GM19372 (cell line): Measurements from ENCODE around the gene PTRHD1.
A peak's percentile ranks its signal among the peaks of the same experiment; 100 is the strongest.
"Not testable (repeated sequence)": the region's sequence is repeated elsewhere in the genome, so short reads cannot be mapped to it uniquely, and the experiment has no call there.

Source experiments
- ATAC-seq: cut with Tn5 transposase; IDR thresholded peaks from one replicate; pipeline ENCODE4 v1.9.1; 2021; ENCODE audit warnings: mild to moderate bottlenecking, low read depth, moderate library complexity; ENCODE audit not compliant: unreplicated experiment

PTRHD1 gene

DNA sequence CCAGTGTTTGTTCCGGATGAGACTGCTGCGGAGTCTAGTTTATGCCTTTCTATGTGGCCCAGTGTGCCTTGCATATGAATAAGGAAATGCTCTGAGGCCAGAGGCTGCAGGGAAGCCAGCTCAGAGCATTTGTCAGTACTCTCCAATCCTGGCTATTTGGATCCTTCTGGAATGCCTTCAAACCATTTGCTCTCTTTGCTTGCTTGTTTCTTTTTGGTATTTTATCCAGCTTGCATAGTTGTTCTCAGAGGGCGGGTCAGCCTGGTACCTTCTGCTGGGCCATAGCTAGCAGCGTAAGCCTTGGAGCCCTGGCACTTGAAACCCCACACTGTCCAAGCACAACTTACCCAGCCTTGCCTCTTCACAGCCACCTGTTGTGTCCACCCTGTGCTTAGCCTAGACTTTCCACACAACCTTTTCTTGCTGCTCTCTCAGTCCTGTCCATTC, 20.5 kb upstream of the PTRHD1 start:
- no peak for ATAC-seq

GRCh38 chr2:24809316-24810007, 16.3 kb upstream of the PTRHD1 start:
- no peak for ATAC-seq

- no peak for ATAC-seq
These were observed 13.5 kb upstream of the PTRHD1 start for GRCh38 chr2:24806661-24807036.

- not testable (repeated sequence) for ATAC-seq
These were observed 12.8 kb upstream of the PTRHD1 start for GRCh38 chr2:24805811-24806660.

- ATAC-seq = not testable (repeated sequence)
These were observed 7.3 kb upstream of the PTRHD1 start for GRCh38 chr2:24800487-24800886.

GRCh38 chr2:24797644-24798043, 4.5 kb upstream of the PTRHD1 start:
- ATAC-seq = no peak

GRCh38 chr2:24793761-24794435, 707 bp upstream of the PTRHD1 start:
- no peak for ATAC-seq

- ATAC-seq = no peak
These were observed 683 bp downstream of the PTRHD1 start for GRCh38 chr2:24792542-24792873.

GRCh38 chr2:24791452-24791851, 1.7 kb downstream of the PTRHD1 start:
- ATAC-seq = no peak

- ATAC-seq = no peak
These were observed 4.4 kb downstream of the PTRHD1 start for GRCh38 chr2:24788816-24789215.

DNA sequence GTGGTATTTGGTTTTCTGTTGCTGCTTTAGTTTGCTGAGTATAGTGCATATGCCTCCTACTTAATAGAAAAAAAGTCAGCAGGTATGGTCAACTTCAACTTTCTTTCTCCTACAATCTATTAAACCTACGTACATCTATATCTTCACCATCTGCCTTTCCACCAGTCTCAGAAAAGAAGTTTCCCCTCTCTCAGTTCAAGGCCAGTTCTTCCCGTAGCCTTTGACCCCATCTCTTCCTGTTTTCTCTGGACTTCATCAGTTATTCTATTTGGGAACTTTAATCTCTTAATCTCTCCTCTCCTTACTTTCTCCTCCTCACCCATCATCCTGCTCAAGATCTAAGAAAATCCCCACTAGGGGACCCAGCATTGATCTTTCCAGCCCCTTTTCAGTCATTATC, 5.7 kb downstream of the PTRHD1 start:
- no peak for ATAC-seq

DNA sequence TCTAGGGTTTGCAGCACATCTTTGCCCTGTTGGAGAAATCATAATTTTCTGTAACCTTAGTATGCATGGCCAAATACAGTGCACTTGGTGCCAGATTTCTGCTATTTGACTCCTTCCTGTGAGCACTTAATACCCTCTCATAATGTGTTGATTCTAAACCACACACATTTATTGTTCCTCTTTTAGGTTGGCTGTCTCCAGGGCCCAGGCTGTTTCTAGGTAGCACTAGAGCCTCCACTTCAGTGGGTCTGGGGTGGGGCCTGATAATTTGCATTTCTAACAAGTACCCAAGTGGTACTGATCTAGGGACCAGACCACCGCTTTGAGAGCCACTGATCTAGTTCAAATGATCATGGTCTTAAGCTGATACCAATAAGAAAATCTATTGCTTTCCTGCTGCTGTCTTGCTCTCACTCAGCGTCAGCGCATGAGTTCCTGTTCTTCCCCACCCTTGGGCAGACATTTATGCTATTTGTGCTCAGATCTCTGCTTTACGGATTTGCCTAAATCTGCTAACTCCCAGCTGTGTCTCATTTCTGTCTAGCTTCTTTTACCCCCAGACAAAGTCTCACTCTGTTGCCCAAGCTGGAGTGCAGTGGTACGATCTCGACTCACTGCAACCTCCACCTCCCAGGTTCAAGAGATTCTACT, 7.4 kb downstream of the PTRHD1 start:
- ATAC-seq = peak; percentile 85

DNA sequence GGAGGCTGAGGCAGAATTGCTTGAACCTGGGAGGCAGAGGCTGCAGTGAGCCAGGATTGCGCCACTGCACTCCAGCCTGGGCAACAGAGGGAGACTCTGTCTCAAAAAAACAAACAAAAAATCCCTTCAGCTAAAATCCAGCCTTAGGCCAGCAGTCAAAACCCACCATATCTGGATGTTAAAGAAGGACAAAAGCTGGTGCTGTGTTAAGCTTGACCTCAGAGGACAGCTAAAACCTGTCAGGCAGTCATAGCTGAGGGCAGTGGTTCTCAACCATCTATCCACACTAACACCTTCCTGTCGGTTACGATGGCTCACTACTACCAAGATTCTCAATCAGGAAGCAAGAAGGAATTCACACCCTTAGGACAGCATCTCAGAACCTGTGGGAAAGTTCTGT, 9.6 kb downstream of the PTRHD1 start:
- no peak for ATAC-seq

DNA sequence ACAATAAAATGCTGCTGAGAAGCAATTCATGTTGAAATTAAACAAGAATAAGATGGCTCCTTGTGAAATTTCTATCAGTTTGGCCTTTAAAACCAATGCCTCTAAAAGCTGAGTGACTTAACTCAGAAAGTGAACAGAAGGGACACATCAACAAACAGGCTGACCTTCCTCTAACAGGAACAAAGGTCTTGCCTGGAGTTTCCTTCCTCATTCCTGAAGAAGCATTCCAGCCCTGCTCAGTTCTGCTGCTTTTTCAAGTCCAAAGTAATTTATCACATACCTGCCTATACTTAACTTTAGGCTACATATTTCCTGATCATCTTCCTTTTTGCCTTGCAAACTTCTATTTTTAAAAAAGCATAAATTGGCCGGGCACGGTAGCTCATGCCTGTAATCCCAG, 14.1 kb downstream of the PTRHD1 start:
- ATAC-seq = no peak

DNA sequence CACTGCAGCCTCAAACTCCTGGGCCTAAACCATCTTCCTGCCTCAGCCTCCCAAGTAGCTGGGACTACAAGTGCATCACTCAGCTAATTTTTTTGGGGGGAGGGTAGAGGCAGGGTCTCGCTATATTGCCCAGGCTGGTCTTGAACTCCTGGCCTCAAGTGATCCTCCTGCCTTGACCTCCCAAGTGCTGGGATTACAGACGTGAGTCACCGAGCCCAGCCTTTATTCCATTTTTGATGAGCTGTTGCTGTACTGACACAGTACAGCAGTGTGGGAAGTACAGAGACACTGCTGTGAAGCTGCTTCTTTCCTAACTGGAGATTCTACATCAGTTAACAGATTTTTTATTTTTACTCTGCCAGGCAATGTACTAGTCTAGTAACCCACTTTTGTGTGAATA, 18.8 kb downstream of the PTRHD1 start:
- no peak for ATAC-seq

DNA sequence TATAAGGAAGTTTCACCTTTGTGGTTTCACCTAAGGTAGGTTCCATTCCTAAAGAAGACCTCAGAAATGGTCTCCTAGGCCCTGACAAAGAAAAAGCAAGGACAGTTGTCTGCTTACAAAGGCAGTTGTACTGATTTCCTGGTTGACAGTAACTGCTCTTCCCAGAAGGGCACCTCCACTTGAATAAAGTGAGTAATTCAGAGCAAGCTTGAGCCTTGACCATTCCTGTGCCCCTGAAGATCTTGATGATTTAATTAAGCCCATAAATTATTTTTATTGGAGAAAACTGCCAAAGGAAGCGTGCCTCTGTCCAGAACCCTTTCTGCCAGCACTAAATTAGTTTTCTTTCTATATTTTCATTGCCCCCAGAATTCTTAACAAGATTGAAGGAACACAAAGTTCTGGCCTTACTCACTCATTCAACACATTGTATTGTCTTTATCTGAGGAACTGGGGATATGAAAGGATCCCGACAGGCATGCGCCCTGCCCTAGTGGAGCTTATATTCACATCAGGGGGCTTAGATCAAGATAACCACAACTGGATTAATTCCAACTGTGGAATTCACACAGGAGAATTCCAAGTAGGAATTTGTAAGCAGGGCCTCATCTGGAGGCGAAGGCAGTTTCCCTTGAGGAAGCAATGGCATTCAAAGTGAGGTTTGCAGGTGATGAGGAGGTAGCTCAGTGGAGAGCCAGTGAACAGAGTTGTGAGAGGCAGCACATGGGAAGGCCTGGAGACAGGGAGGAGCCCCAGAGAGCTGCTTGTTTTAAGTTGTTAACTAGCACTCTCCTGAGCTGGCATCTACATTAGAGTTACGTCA, 21.2 kb downstream of the PTRHD1 start:
- ATAC-seq = no peak

GRCh38 chr2:24771061-24771460, 22.1 kb downstream of the PTRHD1 start:
- ATAC-seq = no peak

DNA sequence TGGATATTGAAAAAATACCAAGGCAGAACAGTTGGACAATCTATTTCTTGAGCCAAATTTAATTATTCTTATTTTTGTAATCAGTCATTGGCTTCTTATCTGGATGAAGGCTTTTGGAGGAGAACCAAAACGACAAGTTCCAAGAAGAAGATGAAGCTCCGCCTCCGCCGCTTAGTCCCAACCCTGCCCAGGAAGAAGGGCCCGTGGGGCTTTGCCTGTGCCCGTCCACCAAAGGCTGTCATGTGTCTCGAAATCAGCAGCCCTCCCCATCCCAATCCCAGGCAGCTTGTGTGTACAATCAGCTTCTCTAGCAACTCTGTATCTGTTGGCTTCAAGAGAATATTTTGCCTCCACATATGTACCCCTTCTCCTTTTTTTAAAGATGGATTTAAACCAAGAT, 24.6 kb downstream of the PTRHD1 start:
- no peak for ATAC-seq

- no peak for ATAC-seq
These were observed 25.2 kb downstream of the PTRHD1 start for GRCh38 chr2:24768013-24768412.

- no peak for ATAC-seq
These were observed 26.6 kb downstream of the PTRHD1 start for GRCh38 chr2:24766609-24767008.
